Pancreas (tissue), 10 donors: ENCODE results near the gene HYI. TPM values are rescaled to one million over a fixed set of nuclear protein-coding genes. Genes with fewer than 3 reads are reported as not detected.
A peak's percentile ranks its signal among the peaks of the same experiment; 100 is the strongest.

Experiments
- ATAC-seq, 4 donors: fragments of 200-7000 bp; cut with Tn5 transposase; one replicate each; pipeline versions ENCODE4 v1.8.0 to v1.9.1; 2020; ENCODE audit warnings: mild to moderate bottlenecking in 4 of 4, moderate library complexity in 4 of 4
- DNase-seq, 6 donors: peaks; one replicate each; pipeline ENCODE4 v3.0.0-alpha.2; 2020
- FAIRE-seq: peaks from 2 replicates; lab custom pipeline; 2012; peaks lifted over from hg19 to GRCh38; lab: Jason Lieb, UNC
- H3K27ac ChIP-seq, 4 donors: fragments of 200-600 bp; sonication (generic); 1 replicate in 3 of 4; 2 replicates in 1 of 4; pipeline versions ENCODE4 v1.5.0 to v1.8.0; 2020
- H3K27me3 ChIP-seq, 4 donors: fragments of 200-600 bp; one replicate each; pipeline ENCODE4 v1.8.0; 2021
- H3K36me3 ChIP-seq, 3 donors: fragments of 200-600 bp; sonication (generic) in 1 of 3; one replicate each; pipeline versions ENCODE4 v1.5.0 to v1.8.0; 2020 to 2021
- H3K4me1 ChIP-seq, 3 donors: fragments of 200-600 bp; one replicate each; pipeline ENCODE4 v1.8.0; 2021
- H3K4me3 ChIP-seq, 4 donors: fragments of 200-600 bp; sonication (generic) in 2 of 4; one replicate each; pipeline versions ENCODE4 v1.5.0 to v1.8.0; 2020 to 2021
- H3K9me3 ChIP-seq, 4 donors: fragments of 200-600 bp; one replicate each; pipeline ENCODE4 v1.8.0; 2021
- WGBS, 2 donors: extraction: QIAGEN DNeasy Blood & Tissue Kit; methylation state at CpG; one replicate each; pipeline ENCODE4 v1.1.7; 2013; 5-methylcytosine and 5-hydroxymethylcytosine counted together
- intact Hi-C, 3 donors: fragments of 100-400 bp; cut with DNase I; formaldehyde crosslinking; loops; one replicate each; pipeline versions ENCODE4 v1.11.1 to v1.14.2; 2022
- polyA plus RNA-seq, 2 donors: library from polyadenylated mRNA; stranded (reverse); fragments of 200-250 nt; gene quantifications; one replicate each; pipeline ENCODE4 v1.2.3, GENCODE V29; 2013
- total RNA-seq, 6 donors: library from RNA; stranded (reverse); fragmentation: NEBNext Ultra II Directional in 4 of 6; extraction: Animal tissue kit (Norgen Biotek cat#: 25700) in 4 of 6; gene quantifications; one replicate each; pipeline versions ENCODE4 v1.2.1 to v1.2.4, GENCODE V29; 2021 to 2023
- TF ChIP-seq, protein P1 (sequence below), 4 donors: fragments of 200-600 bp; sonication (generic) in 3 of 4; IDR thresholded peaks; one replicate each; pipeline versions ENCODE4 v1.5.0 to v1.8.0; 2021; ENCODE audit warnings: antibody characterized with exemption in 4 of 4
- donor health status: healthy with polysubstance abuse.
- donor health status: DM: no; HTN: no; CAD: no; lungs with moderate emphysema.
- donor health status: DM: no; HTN: no; CAD: no.
- donor health status: control.
- donor health status: control.
- donor health status: Bipolar disorder and iron deficiency.
- donor health status: DM: yes; HTN: yes; CAD: no.
- donor health status: DM: no; HTN: no; CAD: no.
- donor health status: DM: no; HTN: no; CAD: no.
- donor health status: DM: yes; HTN: yes; CAD: no.

HYI gene
- total and polyA plus RNA-seq, 8 donors, result 39.9 to 235 (median 59.1) TPM

DNA sequence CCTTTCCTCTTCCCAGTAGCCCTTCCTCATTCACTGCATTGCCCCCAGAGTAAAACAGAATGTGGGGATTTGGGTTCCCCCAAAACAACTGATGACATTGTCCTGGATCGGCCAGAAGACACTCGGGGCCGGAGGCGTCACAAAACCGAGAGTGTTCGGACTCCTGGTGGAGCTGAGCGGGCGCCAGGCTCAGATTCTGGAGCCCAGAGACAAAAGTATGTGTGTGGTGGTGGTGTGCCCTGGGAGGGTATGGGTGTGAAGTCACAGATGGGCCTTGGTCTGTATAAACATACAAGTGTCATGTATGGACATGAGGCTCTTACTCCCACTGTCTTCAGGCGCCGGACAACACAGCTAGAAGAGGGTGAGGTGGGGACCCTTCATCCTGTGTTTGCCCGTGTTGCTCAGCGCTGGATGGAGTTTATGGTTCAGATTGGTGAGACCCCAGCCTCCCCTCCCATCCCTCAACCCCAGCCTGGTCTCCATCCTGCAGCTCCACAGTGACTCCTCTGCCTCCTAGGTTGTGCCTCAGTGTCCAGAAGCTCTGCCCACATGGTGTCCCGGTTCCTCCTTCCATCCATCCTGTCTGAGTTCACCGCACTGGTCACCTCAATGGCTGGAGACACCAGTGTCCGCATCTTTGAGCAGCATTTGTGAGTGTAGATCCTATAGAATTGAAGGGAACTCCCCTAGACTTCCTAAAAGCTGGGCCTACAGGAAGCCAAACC lies 12.4 kb downstream of the HYI start:
- no peaks in the 10 kb centered on the region for H3K4me1 ChIP-seq
- TF ChIP-seq, protein P1, sequence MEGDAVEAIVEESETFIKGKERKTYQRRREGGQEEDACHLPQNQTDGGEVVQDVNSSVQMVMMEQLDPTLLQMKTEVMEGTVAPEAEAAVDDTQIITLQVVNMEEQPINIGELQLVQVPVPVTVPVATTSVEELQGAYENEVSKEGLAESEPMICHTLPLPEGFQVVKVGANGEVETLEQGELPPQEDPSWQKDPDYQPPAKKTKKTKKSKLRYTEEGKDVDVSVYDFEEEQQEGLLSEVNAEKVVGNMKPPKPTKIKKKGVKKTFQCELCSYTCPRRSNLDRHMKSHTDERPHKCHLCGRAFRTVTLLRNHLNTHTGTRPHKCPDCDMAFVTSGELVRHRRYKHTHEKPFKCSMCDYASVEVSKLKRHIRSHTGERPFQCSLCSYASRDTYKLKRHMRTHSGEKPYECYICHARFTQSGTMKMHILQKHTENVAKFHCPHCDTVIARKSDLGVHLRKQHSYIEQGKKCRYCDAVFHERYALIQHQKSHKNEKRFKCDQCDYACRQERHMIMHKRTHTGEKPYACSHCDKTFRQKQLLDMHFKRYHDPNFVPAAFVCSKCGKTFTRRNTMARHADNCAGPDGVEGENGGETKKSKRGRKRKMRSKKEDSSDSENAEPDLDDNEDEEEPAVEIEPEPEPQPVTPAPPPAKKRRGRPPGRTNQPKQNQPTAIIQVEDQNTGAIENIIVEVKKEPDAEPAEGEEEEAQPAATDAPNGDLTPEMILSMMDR (IDR thresholded peaks at IDR 0.05), result no peak
- intact Hi-C loops, result loop anchor here in 1 of 3 donors (10.0 kb wide), 1 partner anchor 63 kb away; no protein-coding TSS in a partner anchor
- WGBS, 2 donors, result 94% methylated on average over 15 of the region's 15 CpGs
- H3K36me3 ChIP-seq, result peaks cover 0 to 37% (median 16%) of the 10 kb centered on the region in 3 donors
- no peak for FAIRE-seq
- ATAC-seq, result no peak
- H3K27ac ChIP-seq, result no peak overlapping the region
- H3K4me3 ChIP-seq, result no peak overlapping the region
- DNase-seq, result no peak
- no peaks in the 10 kb centered on the region for H3K9me3 ChIP-seq
- no peaks in the 10 kb centered on the region for H3K27me3 ChIP-seq

GRCh38 chr1:43440358-43440757 lies 13.4 kb downstream of the HYI start:
- H3K4me1 ChIP-seq, result no peaks in the 10 kb centered on the region
- WGBS, 2 donors, result 89 to 94% methylated on average over 7 of the region's 7 CpGs
- no peak for ATAC-seq
- TF ChIP-seq, protein P1 (IDR thresholded peaks at IDR 0.05), result no peak
- peaks cover 0 to 28% (median 16%) of the 10 kb centered on the region in 3 donors for H3K36me3 ChIP-seq
- FAIRE-seq, result no peak
- no peaks in the 10 kb centered on the region for H3K27me3 ChIP-seq
- no peak overlapping the region for H3K4me3 ChIP-seq
- intact Hi-C loops, result loop anchor here in 1 of 3 donors (10.0 kb wide), 1 partner anchor 64 kb away; no protein-coding TSS in a partner anchor
- H3K9me3 ChIP-seq, result no peaks in the 10 kb centered on the region
- H3K27ac ChIP-seq, result no peak overlapping the region
- DNase-seq, result peak in 1 of 6 donors; percentile 8

DNA sequence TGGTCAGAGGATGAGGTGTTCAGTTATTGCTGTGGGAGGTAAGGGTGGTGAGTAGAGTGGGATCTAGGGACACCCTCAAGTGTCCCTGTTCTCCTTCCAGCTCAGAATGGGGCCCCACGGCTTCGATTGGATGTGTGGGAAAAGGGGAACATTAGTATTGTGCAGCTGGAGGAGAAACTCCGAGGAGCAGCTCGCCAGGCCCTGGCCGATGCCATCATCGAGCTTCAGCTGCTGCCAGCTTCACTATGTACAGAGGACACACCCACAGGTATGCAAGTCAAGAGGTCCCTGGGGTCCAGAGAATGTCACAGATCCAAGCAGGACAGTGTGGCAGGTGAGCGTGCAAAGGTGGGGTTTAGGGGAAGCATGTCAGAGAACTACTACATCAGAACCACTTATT lies 13.9 kb downstream of the HYI start:
- Histone ChIP-seq H3K36me3 (peaks cover 0 to 29% (median 16%) of the 10 kb centered on the region in 3 donors), H3K4me3 (no peak overlapping the region), H3K27ac (no peak overlapping the region), H3K9me3 (no peaks in the 10 kb centered on the region), H3K4me1 (no peaks in the 10 kb centered on the region), H3K27me3 (no peaks in the 10 kb centered on the region)
- intact Hi-C loops, result loop anchor here in 1 of 3 donors (10.0 kb wide), 1 partner anchor 65 kb away; no protein-coding TSS in a partner anchor
- DNase-seq, result peak in 1 of 6 donors; percentile 23
- WGBS, 2 donors, result 92 to 96% methylated on average over 7 of the region's 7 CpGs
- FAIRE-seq, result no peak
- TF ChIP-seq, protein P1 (IDR thresholded peaks at IDR 0.05), result no peak
- ATAC-seq, result no peak

- Histone ChIP-seq H3K27ac (no peak overlapping the region), H3K4me1 (no peaks in the 10 kb centered on the region), H3K36me3 (peaks cover 0 to 36% (median 20%) of the 10 kb centered on the region in 3 donors), H3K4me3 (no peak overlapping the region), H3K27me3 (no peaks in the 10 kb centered on the region), H3K9me3 (no peaks in the 10 kb centered on the region)
- 83 to 88% methylated on average over 10 of the region's 10 CpGs for WGBS, 2 donors
- no peak for FAIRE-seq
- intact Hi-C loops, result no loop called here
- ATAC-seq, result no peak
- TF ChIP-seq, protein P1 (IDR thresholded peaks at IDR 0.05), result no peak
- peak in 2 of 6 donors; percentile 15 to 29 for DNase-seq
These were observed 14.7 kb downstream of the HYI start for GRCh38 chr1:43438953-43439581.
